HG03097 (cell line): ENCODE results near the gene POPDC2.
"Not testable (repeated sequence)": the region's sequence is repeated elsewhere in the genome, so short reads cannot be mapped to it uniquely, and the experiment has no call there.

Experiments used
- ATAC-seq: cut with Tn5 transposase; IDR thresholded peaks from one replicate; pipeline ENCODE4 v1.9.1; 2021; ENCODE audit not compliant: unreplicated experiment, low FRiP score

POPDC2 gene

GRCh38 chr3:119660474-119661440, at the start of gene POPDC2:
POPDC2 (minus strand) TSS chr3:119660589; CDS start chr3:119660423, 166 bp downstream.
- no peak for ATAC-seq

- ATAC-seq = no peak
Measured at GRCh38 chr3:119703820-119704531, 43.6 kb upstream of the POPDC2 start.

GRCh38 chr3:119702530-119703527, 42.4 kb upstream of the POPDC2 start, which contains the start of gene CFAP91:
CFAP91 (plus strand) TSS chr3:119703022; CDS start chr3:119703099, 77 bp downstream.
- peak; percentile 82 for ATAC-seq

- ATAC-seq = no peak
Measured at GRCh38 chr3:119700920-119701734, 40.7 kb upstream of the POPDC2 start.

- ATAC-seq = peak; percentile 37
Measured at GRCh38 chr3:119700269-119700919, 40.0 kb upstream of the POPDC2 start.

- no peak for ATAC-seq
Measured at GRCh38 chr3:119697394-119697793, 37.0 kb upstream of the POPDC2 start.

GRCh38 chr3:119695480-119695879, 35.1 kb upstream of the POPDC2 start:
- no peak for ATAC-seq

GRCh38 chr3:119690043-119690656, 29.8 kb upstream of the POPDC2 start:
- ATAC-seq = no peak

- no peak for ATAC-seq
Measured at GRCh38 chr3:119683421-119683820, 23.0 kb upstream of the POPDC2 start.

- ATAC-seq = peak; percentile 32
Measured at GRCh38 chr3:119681279-119681678, 20.9 kb upstream of the POPDC2 start.

- no peak for ATAC-seq
Measured at GRCh38 chr3:119679874-119680273, 19.5 kb upstream of the POPDC2 start.

- ATAC-seq = not testable (repeated sequence)
Measured at GRCh38 chr3:119678209-119678608, 17.8 kb upstream of the POPDC2 start.

- peak; percentile 1 for ATAC-seq
Measured at GRCh38 chr3:119677641-119677934, 17.2 kb upstream of the POPDC2 start.

- peak; percentile 85 for ATAC-seq
Measured at GRCh38 chr3:119676771-119677640, 16.6 kb upstream of the POPDC2 start, which contains the start of gene COX17. COX17 (minus strand) TSS chr3:119677406; CDS start chr3:119677310, 96 bp downstream.

GRCh38 chr3:119676020-119676419, 15.6 kb upstream of the POPDC2 start:
- ATAC-seq = no peak

- no peak for ATAC-seq
Measured at GRCh38 chr3:119675188-119675874, 14.9 kb upstream of the POPDC2 start.

GRCh38 chr3:119673875-119674274, 13.5 kb upstream of the POPDC2 start:
- ATAC-seq = no peak
